Loucy (cell line): ENCODE measurements around the gene AKAP6.

ENCODE experiments used
- H2AFZ ChIP-seq: fragments of 200-600 bp; sonication (generic); 2 replicates; pipeline ENCODE4 v1.6.0; 2016; ENCODE audit warnings: antibody characterized with exemption, mild to moderate bottlenecking, low read length, moderate library complexity
- H3F3A ChIP-seq: fragments of 200-600 bp; 2 replicates; pipeline ENCODE4 v1.6.0; 2016; ENCODE audit warnings: antibody characterized with exemption, low read depth, mild to moderate bottlenecking
- H3K27me3 ChIP-seq: fragments of 200-600 bp; sonication (generic); 2 replicates; pipeline ENCODE4 v1.6.1; 2014; ENCODE audit warnings: low read length, mild to moderate bottlenecking; ENCODE audit not compliant: insufficient read depth, poor library complexity, severe bottlenecking
- H3K36me3 ChIP-seq: fragments of 200-600 bp; sonication (generic); 2 replicates; pipeline ENCODE4 v1.6.1; 2016; ENCODE audit warnings: low read length; ENCODE audit not compliant: insufficient read depth
- H3K4me1 ChIP-seq: fragments of 200-600 bp; sonication (generic); 2 replicates; pipeline ENCODE4 v1.5.1; 2014; ENCODE audit warnings: low read length, mild to moderate bottlenecking; ENCODE audit not compliant: insufficient read depth, poor library complexity, severe bottlenecking
- H3K4me2 ChIP-seq: fragments of 200-600 bp; sonication (generic); 2 replicates; pipeline ENCODE4 v1.6.0; 2014; ENCODE audit warnings: antibody characterized with exemption, low read length, low read depth, mild to moderate bottlenecking; ENCODE audit not compliant: poor library complexity, severe bottlenecking
- H3K4me3 ChIP-seq: fragments of 200-600 bp; sonication (generic); 2 replicates; pipeline ENCODE4 v1.5.1; 2014; ENCODE audit warnings: low read length, mild to moderate bottlenecking, mixed read lengths; ENCODE audit not compliant: poor library complexity, severe bottlenecking
- H3K79me2 ChIP-seq: fragments of 200-600 bp; sonication (generic); 2 replicates; pipeline ENCODE4 v1.6.1; 2014; ENCODE audit warnings: low read length; ENCODE audit not compliant: insufficient read depth
- H3K9ac ChIP-seq: fragments of 200-600 bp; sonication (generic); 2 replicates; pipeline ENCODE4 v1.6.0; 2014; ENCODE audit warnings: mild to moderate bottlenecking, low read depth, low read length, moderate library complexity; ENCODE audit not compliant: poor library complexity, severe bottlenecking
- H3K9me2 ChIP-seq: fragments of 200-600 bp; sonication (generic); replicated peaks from 2 replicates; pipeline ENCODE4 v1.6.1; 2016; ENCODE audit warnings: low read depth, low read length, mixed read lengths
- H3K9me3 ChIP-seq: fragments of 200-600 bp; sonication (generic); 2 replicates; pipeline ENCODE4 v1.6.1; 2014; ENCODE audit warnings: mild to moderate bottlenecking, antibody characterized with exemption, low read length, low read depth; ENCODE audit not compliant: insufficient read depth
- H4K20me1 ChIP-seq: fragments of 200-600 bp; sonication (generic); 2 replicates; pipeline ENCODE4 v1.6.0; 2014; ENCODE audit warnings: antibody characterized with exemption, low read length, mild to moderate bottlenecking; ENCODE audit not compliant: insufficient read depth, poor library complexity, severe bottlenecking
- CTCF ChIP-seq: fragments of 200-600 bp; sonication (generic); conservative IDR thresholded peaks from 2 replicates; pipeline ENCODE4 v1.5.1; 2014; ENCODE audit warnings: mild to moderate bottlenecking, antibody characterized with exemption, low read length
- EZH2phosphoT487 ChIP-seq: fragments of 200-600 bp; IDR thresholded peaks from 2 replicates; pipeline ENCODE4 v1.6.1; 2018; ENCODE audit warnings: antibody characterized with exemption, mild to moderate bottlenecking, moderate library complexity, borderline replicate concordance

Gene AKAP6

DNA sequence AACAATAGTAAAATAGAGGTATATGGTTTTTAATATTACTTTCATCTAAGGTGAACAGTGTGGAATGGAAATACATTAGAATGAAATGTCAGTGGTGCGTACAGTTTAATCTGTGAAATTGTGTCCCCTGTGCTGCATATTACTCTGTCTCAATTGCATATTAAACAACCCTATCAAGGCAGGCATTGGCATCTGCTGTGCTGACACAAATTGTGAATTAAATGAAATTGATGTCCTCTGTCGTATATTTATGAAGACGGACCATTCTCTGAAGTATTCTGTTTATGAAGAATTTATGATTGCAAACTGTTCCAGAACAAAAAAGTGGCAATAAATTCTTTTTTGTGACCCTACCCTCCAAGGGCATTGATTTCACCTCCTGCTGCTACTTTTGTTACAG lies 405.2 kb downstream of the AKAP6 start:
- H2AFZ ChIP-seq, result no peak overlapping the region
- H3K36me3 ChIP-seq, result no peaks in the 10 kb centered on the region
- no peak overlapping the region for H3K4me2 ChIP-seq
- no peaks in the 10 kb centered on the region for H3K9me2 ChIP-seq
- H3F3A ChIP-seq, result no peaks in the 10 kb centered on the region
- H3K4me3 ChIP-seq, result no peak overlapping the region
- no peaks in the 10 kb centered on the region for H3K4me1 ChIP-seq
- H4K20me1 ChIP-seq, result no peaks in the 10 kb centered on the region
- H3K27me3 ChIP-seq, result no peaks in the 10 kb centered on the region
- TF ChIP-seq EZH2phosphoT487, result no peak
- no peak for TF ChIP-seq CTCF
- H3K9ac ChIP-seq, result no peak overlapping the region
- no peaks in the 10 kb centered on the region for H3K9me3 ChIP-seq
- H3K79me2 ChIP-seq, result no peaks in the 10 kb centered on the region

GRCh38 chr14:32737621-32738020 lies 408.5 kb downstream of the AKAP6 start:
- Histone ChIP-seq H3K27me3 (no peaks in the 10 kb centered on the region), H3K9me2 (no peaks in the 10 kb centered on the region), H3K79me2 (no peaks in the 10 kb centered on the region), H3K9ac (no peak overlapping the region), H3K9me3 (no peaks in the 10 kb centered on the region), H3K4me2 (no peak overlapping the region), H3K4me3 (no peak overlapping the region), H4K20me1 (no peaks in the 10 kb centered on the region), H3F3A (no peaks in the 10 kb centered on the region), H3K36me3 (no peaks in the 10 kb centered on the region), H3K4me1 (no peaks in the 10 kb centered on the region), H2AFZ (no peak overlapping the region)
- TF ChIP-seq CTCF (no peak), EZH2phosphoT487 (no peak)

DNA sequence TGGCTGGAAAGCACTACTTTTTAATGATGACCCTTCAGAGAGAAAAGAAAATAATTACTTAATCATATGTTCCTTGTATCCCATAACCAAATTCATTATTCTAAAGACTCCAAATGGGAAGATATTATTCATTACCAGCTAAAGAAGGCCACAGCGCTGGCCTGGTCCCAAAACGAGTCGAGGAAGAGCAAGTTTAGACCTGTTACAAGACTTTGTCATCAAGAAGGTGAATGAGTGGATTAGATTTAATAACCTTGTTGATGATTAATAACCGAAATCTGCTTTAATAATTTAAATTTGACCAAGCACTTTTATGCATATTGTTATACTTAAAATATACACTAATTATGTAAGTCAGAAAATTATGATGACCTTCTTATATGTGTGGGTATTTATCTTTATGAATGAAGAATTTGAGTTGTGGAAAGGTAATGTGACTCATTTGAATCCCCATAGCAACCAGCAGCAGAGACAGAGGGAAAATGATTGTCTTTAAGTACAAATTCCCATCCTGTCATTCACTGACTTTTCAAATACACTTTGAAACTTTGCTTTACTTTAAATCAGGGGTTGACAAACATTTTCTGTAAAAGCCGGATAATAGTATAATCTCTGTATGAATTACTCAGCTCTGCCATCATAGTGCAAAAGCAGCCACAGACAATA lies 409.2 kb downstream of the AKAP6 start:
- no peak overlapping the region for H3K9ac ChIP-seq
- no peaks in the 10 kb centered on the region for H3K9me2 ChIP-seq
- no peak overlapping the region for H3K4me3 ChIP-seq
- H3K36me3 ChIP-seq, result no peaks in the 10 kb centered on the region
- no peaks in the 10 kb centered on the region for H3K9me3 ChIP-seq
- H4K20me1 ChIP-seq, result no peaks in the 10 kb centered on the region
- TF ChIP-seq CTCF, result no peak
- TF ChIP-seq EZH2phosphoT487, result no peak
- no peak overlapping the region for H2AFZ ChIP-seq
- no peaks in the 10 kb centered on the region for H3K4me1 ChIP-seq
- H3F3A ChIP-seq, result no peaks in the 10 kb centered on the region
- no peak overlapping the region for H3K4me2 ChIP-seq
- H3K79me2 ChIP-seq, result no peaks in the 10 kb centered on the region
- no peaks in the 10 kb centered on the region for H3K27me3 ChIP-seq
